Measurements from ENCODE around the gene EEF1AKMT2.

EEF1AKMT2 gene

GRCh38 chr10:124830445-124830844 lies 38.8 kb upstream of the EEF1AKMT2 start:
- Histone ChIP-seq H3K4me1 (ENCODE audit: control insufficient read depth, low read length) (no peaks in the 10 kb centered on the region), H3F3A (ENCODE audit: control insufficient read depth, insufficient read depth) (peaks cover 6% of the 10 kb centered on the region; the same call in 1 of the 2 replicates), H3K9me2 (replicated peaks; ENCODE audit: control insufficient read depth, low read length) (no peaks in the 10 kb centered on the region), H3K4me3 (ENCODE audit: low read length) (no peak overlapping the region), H3K36me3 (ENCODE audit: control insufficient read depth, low read length) (peaks cover 81% of the 10 kb centered on the region), H3K79me2 (ENCODE audit: control insufficient read depth, low read length) (no peaks in the 10 kb centered on the region), H3K9me3 (ENCODE audit: control insufficient read depth, insufficient read depth, low read length) (no peaks in the 10 kb centered on the region), H3K27me3 (ENCODE audit: control insufficient read depth, low read length) (no peaks in the 10 kb centered on the region), H3K27ac (ENCODE audit: low read depth, low read length) (no peak overlapping the region), H3K4me2 (ENCODE audit: low read length) (no peak overlapping the region), H4K20me1 (ENCODE audit: control insufficient read depth, insufficient read depth, low read depth, low read length) (no peaks in the 10 kb centered on the region)
- TF ChIP-seq EZH2phosphoT487 (IDR thresholded peaks at IDR 0.05; ENCODE audit: borderline replicate concordance, low read length) (no peak), CTCF (IDR thresholded peaks at IDR 0.05; ENCODE audit: low read depth, low read length, poor library complexity, severe bottlenecking) (no peak)

- peaks cover 76% of the 10 kb centered on the region for H3K36me3 ChIP-seq (ENCODE audit: control insufficient read depth, low read length)
- TF ChIP-seq CTCF (IDR thresholded peaks at IDR 0.05; ENCODE audit: low read depth, low read length, poor library complexity, severe bottlenecking) (no peak), EZH2phosphoT487 (IDR thresholded peaks at IDR 0.05; ENCODE audit: borderline replicate concordance, low read length) (no peak)
- H3K9me2 ChIP-seq (replicated peaks; ENCODE audit: control insufficient read depth, low read length), result no peaks in the 10 kb centered on the region
Observed at GRCh38 chr10:124829447-124830115, 37.9 kb upstream of the EEF1AKMT2 start.

GRCh38 chr10:124827474-124827873 lies 35.8 kb upstream of the EEF1AKMT2 start:
- Histone ChIP-seq H3K9me3 (ENCODE audit: control insufficient read depth, insufficient read depth, low read length) (no peaks in the 10 kb centered on the region), H3F3A (ENCODE audit: control insufficient read depth, insufficient read depth) (peaks cover 8% of the 10 kb centered on the region; the same call in 1 of the 2 replicates), H3K4me3 (ENCODE audit: low read length) (no peak overlapping the region), H3K79me2 (ENCODE audit: control insufficient read depth, low read length) (no peaks in the 10 kb centered on the region), H3K36me3 (ENCODE audit: control insufficient read depth, low read length) (peaks cover 63% of the 10 kb centered on the region), H3K4me2 (ENCODE audit: low read length) (no peak overlapping the region), H3K27me3 (ENCODE audit: control insufficient read depth, low read length) (no peaks in the 10 kb centered on the region), H3K9me2 (replicated peaks; ENCODE audit: control insufficient read depth, low read length) (no peaks in the 10 kb centered on the region), H4K20me1 (ENCODE audit: control insufficient read depth, insufficient read depth, low read depth, low read length) (no peaks in the 10 kb centered on the region), H3K4me1 (ENCODE audit: control insufficient read depth, low read length) (no peaks in the 10 kb centered on the region), H3K27ac (ENCODE audit: low read depth, low read length) (no peak overlapping the region)
- TF ChIP-seq CTCF (IDR thresholded peaks at IDR 0.05; ENCODE audit: low read depth, low read length, poor library complexity, severe bottlenecking), result peak; percentile 55
- TF ChIP-seq EZH2phosphoT487 (IDR thresholded peaks at IDR 0.05; ENCODE audit: borderline replicate concordance, low read length), result no peak

More at GRCh38 chr10:124829447-124830115, 37.9 kb upstream of the EEF1AKMT2 start:
- H4K20me1 ChIP-seq (ENCODE audit: control insufficient read depth, insufficient read depth, low read depth, low read length), result no peaks in the 10 kb centered on the region
- H3F3A ChIP-seq (ENCODE audit: control insufficient read depth, insufficient read depth), result peaks cover 8% of the 10 kb centered on the region; the same call in 1 of the 2 replicates
- H3K4me1 ChIP-seq (ENCODE audit: control insufficient read depth, low read length), result no peaks in the 10 kb centered on the region
- no peak overlapping the region for H3K4me3 ChIP-seq (ENCODE audit: low read length)
- no peak overlapping the region for H3K4me2 ChIP-seq (ENCODE audit: low read length)
- no peaks in the 10 kb centered on the region for H3K9me3 ChIP-seq (ENCODE audit: control insufficient read depth, insufficient read depth, low read length)
- H3K27me3 ChIP-seq (ENCODE audit: control insufficient read depth, low read length), result no peaks in the 10 kb centered on the region
- H3K27ac ChIP-seq (ENCODE audit: low read depth, low read length), result no peak overlapping the region
- H3K79me2 ChIP-seq (ENCODE audit: control insufficient read depth, low read length), result no peaks in the 10 kb centered on the region
